Transverse colon (tissue), 4 donors: ENCODE results near the gene MFRP. TPM values are rescaled to one million over a fixed set of nuclear protein-coding genes. Genes with fewer than 3 reads are reported as not detected.

ENCODE experiments used
- DNase-seq: peaks from one replicate; pipeline ENCODE4 v3.0.0-alpha.2; 2019
- H3K27ac ChIP-seq, 4 donors: fragments of 200-600 bp; sonication (generic); 2 replicates each; pipeline ENCODE4 v1.5.1; 2016 to 2018; ENCODE audit warnings: inconsistent platforms in 4 of 4
- H3K27me3 ChIP-seq: fragments of 200-600 bp; sonication (generic); 2 replicates; pipeline ENCODE4 v1.5.1; 2017; ENCODE audit warnings: inconsistent platforms
- H3K36me3 ChIP-seq, 4 donors: fragments of 200-600 bp; sonication (generic); 2 replicates each; pipeline ENCODE4 v1.5.1; 2017 to 2019; ENCODE audit warnings: inconsistent platforms in 4 of 4
- H3K4me1 ChIP-seq, 4 donors: fragments of 200-600 bp; sonication (generic); 2 replicates each; pipeline ENCODE4 v1.5.1; 2017 to 2020; ENCODE audit warnings: inconsistent platforms in 4 of 4
- H3K4me3 ChIP-seq, 4 donors: fragments of 200-600 bp; sonication (generic); 1 replicate in 1 of 4; 2 replicates in 3 of 4; pipeline versions ENCODE4 v1.5.1 to v1.6.1; 2017 to 2019; ENCODE audit warnings: inconsistent platforms in 4 of 4
- H3K9me3 ChIP-seq, 2 donors: fragments of 200-600 bp; sonication (generic); 2 replicates each; pipeline ENCODE4 v1.5.1; 2017 to 2019; ENCODE audit warnings: inconsistent platforms in 2 of 2
- CTCF ChIP-seq, 5 experiments: fragments of 200-600 bp in 3 of 5; fragments of 450-650 bp in 2 of 5; sonication (generic) in 3 of 5; IDR thresholded peaks; 1 replicate in 2 of 5; 2 replicates in 3 of 5; pipeline ENCODE4 v1.5.1; 2016 to 2017; ENCODE audit warnings: antibody characterized with exemption in 5 of 5, inconsistent platforms in 3 of 5, mild to moderate bottlenecking in 2 of 5, moderate library complexity in 1 of 5
- EP300 ChIP-seq: sonication (generic); formaldehyde crosslinking; IDR thresholded peaks from one replicate; pipeline ENCODE4 v1.6.1; 2017; ENCODE audit warnings: antibody characterized with exemption, low read depth
- POLR2A ChIP-seq: fragments of 450-650 bp; IDR thresholded peaks from one replicate; pipeline ENCODE4 v1.6.1; 2016; ENCODE audit warnings: antibody characterized with exemption, mild to moderate bottlenecking, moderate library complexity
- POLR2AphosphoS5 ChIP-seq, 3 donors: sonication (generic); formaldehyde crosslinking; IDR thresholded peaks; one replicate each; pipeline ENCODE4 v1.6.1; 2016; ENCODE audit warnings: antibody characterized with exemption in 3 of 3
- WGBS, 2 donors: methylation state at CpG; one replicate each; pipeline ENCODE4 v1.1.5; 2018; ENCODE audit warnings: low coverage in 1 of 2; 5-methylcytosine and 5-hydroxymethylcytosine counted together
- in situ Hi-C, 4 donors: fragments of 200-750 bp; cut with MboI; loops; one replicate each; pipeline versions ENCODE4 v1.15.0 to v1.15.1; 2017; ENCODE audit warnings: low sequenced_read_pairs in 3 of 4, low pct_ligation_motif_present in 1 of 4, low pct_unique_long_range_greater_than_20kb in 1 of 4
- intact Hi-C: fragments of 100-400 bp; cut with DNase I; formaldehyde crosslinking; loops from one replicate; pipeline ENCODE4 v1.15.1; 2023; ENCODE audit warnings: low total_unique reads
- small RNA-seq, 4 donors: library from RNA; depleted of rRNA; stranded (forward); fragments of <200 nt; gene quantifications; one replicate each; pipeline ENCODE3, GENCODE V24; 2016
- total RNA-seq, 4 donors: library from RNA; depleted of rRNA; stranded (reverse); fragments of >200 nt; gene quantifications; one replicate each; pipeline ENCODE4 v1.1.0, GENCODE V29; 2016

Gene MFRP
- total RNA-seq, 4 donors from 2014 or later: 0.32 TPM; not detected in 3

GRCh38 chr11:119295178-119295577, 51.3 kb downstream of the MFRP start:
- H3K9me3 ChIP-seq: no peaks in the 10 kb centered on the region
- no peak overlapping the region for H3K4me3 ChIP-seq
- intact Hi-C loops (no loop called here), in situ Hi-C loops (no loop called here)
- no peaks in the 10 kb centered on the region for H3K27me3 ChIP-seq
- peaks cover 0 to 23% (median 5%) of the 10 kb centered on the region in 4 donors for H3K36me3 ChIP-seq
- H3K4me1 ChIP-seq: no peaks in the 10 kb centered on the region
- TF ChIP-seq CTCF (IDR thresholded peaks at IDR 0.05) (no peak), EP300 (no peak), POLR2AphosphoS5 (IDR thresholded peaks at IDR 0.05) (no peak), POLR2A (no peak)
- 59 to 61% methylated on average over 3 of the region's 3 CpGs for WGBS, 2 donors
- H3K27ac ChIP-seq: no peak overlapping the region
- DNase-seq: no peak

GRCh38 chr11:119293461-119293860, 53.0 kb downstream of the MFRP start:
- no peak overlapping the region for H3K27ac ChIP-seq
- intact Hi-C loops (no loop called here), in situ Hi-C loops (no loop called here)
- H3K4me1 ChIP-seq: no peaks in the 10 kb centered on the region
- no peak overlapping the region for H3K4me3 ChIP-seq
- H3K27me3 ChIP-seq: no peaks in the 10 kb centered on the region
- 80 to 91% methylated on average over 1 to 3 of the region's 3 CpGs for WGBS, 2 donors
- H3K9me3 ChIP-seq: no peaks in the 10 kb centered on the region
- no peak for DNase-seq
- TF ChIP-seq POLR2A: no peak
- TF ChIP-seq EP300: no peak
- no peak for TF ChIP-seq POLR2AphosphoS5 (IDR thresholded peaks at IDR 0.05)
- no peak for TF ChIP-seq CTCF (IDR thresholded peaks at IDR 0.05)
- peaks cover 0 to 24% (median 7%) of the 10 kb centered on the region in 4 donors for H3K36me3 ChIP-seq

- H3K36me3 ChIP-seq: peaks cover 0 to 32% (median 12%) of the 10 kb centered on the region in 4 donors
- in situ Hi-C loops: no loop called here
- no peaks in the 10 kb centered on the region for H3K9me3 ChIP-seq
- H3K27me3 ChIP-seq: no peaks in the 10 kb centered on the region
- H3K4me1 ChIP-seq: no peaks in the 10 kb centered on the region
- H3K4me3 ChIP-seq: no peak overlapping the region
- WGBS, 2 donors: 96 to 97% methylated on average over 3 to 10 of the region's 10 CpGs
- no peak overlapping the region for H3K27ac ChIP-seq
- intact Hi-C loops: no loop called here
- DNase-seq: no peak
- TF ChIP-seq CTCF (IDR thresholded peaks at IDR 0.05) (no peak), POLR2AphosphoS5 (IDR thresholded peaks at IDR 0.05) (no peak), POLR2A (no peak), EP300 (no peak)
These were observed 55.5 kb downstream of the MFRP start for GRCh38 chr11:119290894-119291497.

Small RNA genes within 50 kb of the gene (small RNA-seq; reads per million reads assigned to genes)
- gene RF01225 (0 reads per million in 4 donors), gene RNU6-262P (0 reads per million in 4 donors)

Other genes starting within 250 kb of the MFRP start
- gene DPAGT1, start 244.9 kb downstream of the MFRP start, total RNA-seq: 10 to 100 TPM in 3 of 4 donors, 1 to 10 TPM in 1; 4.5 to 63.9 (median 26.3) TPM
- 10 to 100 TPM; 11.5 to 56.9 (median 32.7) TPM for gene C2CD2L, start 239.4 kb downstream of the MFRP start, total RNA-seq
- gene HINFP, start 225.1 kb downstream of the MFRP start, total RNA-seq: 10 to 100 TPM; 20.7 to 63.6 (median 48.2) TPM
- under 1 TPM in 1 of 4 donors, not detected in 3; 0.14 TPM for gene ABCG4, start 197.7 kb downstream of the MFRP start, total RNA-seq
- gene NLRX1, start 178.0 kb downstream of the MFRP start, total RNA-seq: 10 to 100 TPM; 16.4 to 30.1 (median 18.2) TPM
- gene NHERF4, start 161.2 kb downstream of the MFRP start, total RNA-seq: 100 to 1,000 TPM in 2 of 4 donors, 10 to 100 TPM in 2; 75.2 to 248 (median 111) TPM
- 10 to 100 TPM in 3 of 4 donors, 1 to 10 TPM in 1; 6.8 to 18.7 (median 12.4) TPM for gene CBL, start 140.4 kb downstream of the MFRP start, total RNA-seq
- gene MCAM, start 29.6 kb downstream of the MFRP start, total RNA-seq: 100 to 1,000 TPM in 3 of 4 donors, 10 to 100 TPM in 1; 87.4 to 466 (median 150) TPM
- gene RNF26, start 12.2 kb downstream of the MFRP start, total RNA-seq: 10 to 100 TPM; 10.0 to 27.3 (median 13.9) TPM
- 10 to 100 TPM in 2 of 4 donors, 1 to 10 TPM in 2; 7.6 to 20.5 (median 11.4) TPM for gene C1QTNF5, start 5.8 kb downstream of the MFRP start, total RNA-seq
- gene USP2, start 35.0 kb upstream of the MFRP start, total RNA-seq: 10 to 100 TPM in 3 of 4 donors, 1 to 10 TPM in 1; 9.8 to 26.6 (median 22.7) TPM
- 10 to 100 TPM in 3 of 4 donors, 1 to 10 TPM in 1; 5.6 to 17.6 (median 12.8) TPM for gene THY1, start 76.5 kb upstream of the MFRP start, total RNA-seq